ENCODE measurements around the gene TRAF3IP1. TPM values are rescaled to one million over a fixed set of nuclear protein-coding genes. Genes with fewer than 3 reads are reported as not detected.

TRAF3IP1 gene
- total RNA-seq, 1 experiment from 2014 or later, result 8.2 TPM

DNA sequence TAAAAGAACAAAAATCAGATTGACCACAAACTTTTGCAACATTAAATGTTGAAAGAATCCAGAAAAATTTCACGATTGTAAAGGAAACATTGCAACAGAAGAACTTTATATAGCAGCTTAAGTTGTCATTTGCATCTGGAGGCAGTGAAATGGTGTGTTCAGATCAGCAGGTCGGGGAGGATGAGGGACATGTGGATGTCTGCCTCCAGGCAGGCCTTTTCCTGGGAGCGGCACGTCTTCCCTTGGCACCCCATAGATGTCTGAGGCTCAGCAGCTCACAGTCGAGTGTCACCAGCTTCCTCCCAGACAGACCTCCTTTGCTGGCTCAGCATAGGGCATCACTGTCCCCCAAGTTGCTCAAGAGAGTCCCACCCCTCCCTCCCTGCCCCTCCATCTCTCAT, 62.1 kb downstream of the TRAF3IP1 start:
- H3K27me3 ChIP-seq (ENCODE audit: low read length), result no peaks in the 10 kb centered on the region
- H3K9ac ChIP-seq (ENCODE audit: low read length), result no peak overlapping the region
- ChIA-PET CTCF (no interaction called here), POLR2A (ENCODE audit: unreplicated experiment) (no interaction called here)
- H3F3A ChIP-seq (ENCODE audit: low read length, unreplicated experiment), result peaks cover 8% of the 10 kb centered on the region
- no peaks in the 10 kb centered on the region for H3K79me2 ChIP-seq (ENCODE audit: low read length)
- H3K4me2 ChIP-seq (ENCODE audit: low read length), result no peak overlapping the region
- H3K27ac ChIP-seq (ENCODE audit: low read length), result no peak overlapping the region
- H4K20me1 ChIP-seq (ENCODE audit: low read length), result no peaks in the 10 kb centered on the region
- DNase-seq, result no peak
- intact Hi-C loops (cut with micrococcal nuclease), result no loop called here
- H3K36me3 ChIP-seq (ENCODE audit: low read depth, low read length), result no peaks in the 10 kb centered on the region
- H2AFZ ChIP-seq (ENCODE audit: low read length), result no peak overlapping the region
- TF ChIP-seq EZH2 (IDR thresholded peaks at IDR 0.05; ENCODE audit: low read length, unreplicated experiment) (no peak), EZH2phosphoT487 (IDR thresholded peaks at IDR 0.05; ENCODE audit: borderline replicate concordance, low read length) (no peak), CTCF (conservative IDR thresholded peaks at IDR 0.05; ENCODE audit: low read depth, low read length) (no peak)
- no peaks in the 10 kb centered on the region for H3K9me3 ChIP-seq (ENCODE audit: low read length)
- H3K4me1 ChIP-seq (ENCODE audit: insufficient read depth, low read length), result peaks cover 28% of the 10 kb centered on the region
- ATAC-seq, result no peak
- no peak overlapping the region for H3K4me3 ChIP-seq (ENCODE audit: low read length)
- no TSS peak for BruUV-seq (replicated peaks)
- H3K9me2 ChIP-seq (replicated peaks; ENCODE audit: low read length), result no peaks in the 10 kb centered on the region

DNA sequence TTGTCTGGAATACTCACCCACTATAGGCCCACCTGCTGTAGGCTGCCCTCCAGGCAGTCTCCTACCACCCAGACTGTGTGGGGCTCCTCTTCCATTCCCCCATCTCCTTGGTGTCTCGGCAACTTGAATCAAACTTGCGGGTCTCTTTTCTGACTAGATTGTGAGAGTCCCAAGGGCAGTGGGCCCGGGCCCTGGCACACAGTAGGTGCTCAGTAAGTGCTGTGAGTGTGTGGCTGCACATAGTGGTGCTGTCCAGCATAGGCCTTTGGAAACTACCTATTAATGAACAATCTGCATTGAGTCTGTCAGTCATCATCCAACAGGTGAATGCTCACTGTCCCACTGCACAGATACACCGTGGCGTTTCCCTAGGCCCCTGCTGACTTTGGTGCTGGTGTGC, 62.8 kb downstream of the TRAF3IP1 start:
- H3K9me2 ChIP-seq (replicated peaks; ENCODE audit: low read length), result no peaks in the 10 kb centered on the region
- no peaks in the 10 kb centered on the region for H3K79me2 ChIP-seq (ENCODE audit: low read length)
- ATAC-seq (no peak), DNase-seq (no peak)
- no peaks in the 10 kb centered on the region for H4K20me1 ChIP-seq (ENCODE audit: low read length)
- peaks cover 8% of the 10 kb centered on the region for H3F3A ChIP-seq (ENCODE audit: low read length, unreplicated experiment)
- no peak for TF ChIP-seq CTCF (conservative IDR thresholded peaks at IDR 0.05; ENCODE audit: low read depth, low read length)
- TF ChIP-seq EZH2 (IDR thresholded peaks at IDR 0.05; ENCODE audit: low read length, unreplicated experiment), result no peak
- TF ChIP-seq EZH2phosphoT487 (IDR thresholded peaks at IDR 0.05; ENCODE audit: borderline replicate concordance, low read length), result no peak
- H2AFZ ChIP-seq (ENCODE audit: low read length), result no peak overlapping the region
- no peaks in the 10 kb centered on the region for H3K36me3 ChIP-seq (ENCODE audit: low read depth, low read length)
- ChIA-PET CTCF (no interaction called here), POLR2A (ENCODE audit: unreplicated experiment) (no interaction called here)
- H3K4me3 ChIP-seq (ENCODE audit: low read length), result no peak overlapping the region
- no peaks in the 10 kb centered on the region for H3K9me3 ChIP-seq (ENCODE audit: low read length)
- no peak overlapping the region for H3K27ac ChIP-seq (ENCODE audit: low read length)
- peaks cover 28% of the 10 kb centered on the region for H3K4me1 ChIP-seq (ENCODE audit: insufficient read depth, low read length)
- no peak overlapping the region for H3K4me2 ChIP-seq (ENCODE audit: low read length)
- no TSS peak for BruUV-seq (replicated peaks)
- no peak overlapping the region for H3K9ac ChIP-seq (ENCODE audit: low read length)
- intact Hi-C loops (cut with micrococcal nuclease), result no loop called here
- no peaks in the 10 kb centered on the region for H3K27me3 ChIP-seq (ENCODE audit: low read length)

DNA sequence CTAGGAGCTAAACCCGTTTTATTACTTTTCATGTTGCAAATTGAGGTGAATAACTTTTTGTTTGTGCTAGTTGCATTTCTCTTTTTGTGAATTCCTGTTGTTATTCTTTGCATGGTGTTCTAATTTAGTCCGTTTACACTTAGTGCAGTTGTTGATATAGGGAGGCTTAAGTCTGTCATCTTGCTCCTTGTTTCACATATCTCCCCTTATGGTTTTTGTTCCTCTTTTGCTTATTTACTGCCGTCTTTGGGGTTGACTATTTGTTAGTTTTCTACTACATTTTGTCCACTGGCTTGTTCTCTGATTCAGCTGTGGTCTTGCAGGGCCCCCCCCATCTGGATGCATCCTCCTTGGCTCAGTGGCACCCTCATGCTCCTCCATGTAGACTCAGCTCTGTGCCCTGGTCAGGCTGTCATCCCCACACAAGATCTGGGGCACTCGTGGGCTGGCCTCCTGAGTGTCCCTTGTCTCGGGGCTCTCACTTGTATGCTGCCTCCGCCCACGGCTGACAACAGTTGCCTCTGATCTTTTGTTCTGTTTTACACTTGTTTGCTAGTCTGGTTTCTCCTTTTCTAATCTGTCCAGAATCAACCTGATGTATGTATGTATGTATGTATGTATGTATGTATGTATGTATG, 63.5 kb downstream of the TRAF3IP1 start:
- DNase-seq, result no peak
- ChIA-PET POLR2A (ENCODE audit: unreplicated experiment) (interaction anchor here (0.6 kb wide), 1 partner anchor 40 kb away, joined by 4 read pairs; no protein-coding TSS in a partner anchor), CTCF (interaction anchor here (0.7 kb wide), 1 partner anchor 132 kb away, joined by 6 read pairs; no protein-coding TSS in a partner anchor)
- Histone ChIP-seq H3K79me2 (ENCODE audit: low read length) (no peaks in the 10 kb centered on the region), H3K36me3 (ENCODE audit: low read depth, low read length) (no peaks in the 10 kb centered on the region), H3K9me2 (replicated peaks; ENCODE audit: low read length) (no peaks in the 10 kb centered on the region), H3K9me3 (ENCODE audit: low read length) (no peaks in the 10 kb centered on the region), H2AFZ (ENCODE audit: low read length) (no peak overlapping the region), H3K4me2 (ENCODE audit: low read length) (no peak overlapping the region), H3K9ac (ENCODE audit: low read length) (no peak overlapping the region), H3K27me3 (ENCODE audit: low read length) (no peaks in the 10 kb centered on the region), H3F3A (ENCODE audit: low read length, unreplicated experiment) (peaks cover 8% of the 10 kb centered on the region), H3K4me1 (ENCODE audit: insufficient read depth, low read length) (peaks cover 24% of the 10 kb centered on the region), H4K20me1 (ENCODE audit: low read length) (no peaks in the 10 kb centered on the region), H3K4me3 (ENCODE audit: low read length) (no peak overlapping the region), H3K27ac (ENCODE audit: low read length) (no peak overlapping the region)
- ATAC-seq, result no peak
- BruUV-seq (replicated peaks), result no TSS peak
- intact Hi-C loops (cut with micrococcal nuclease), result no loop called here
- TF ChIP-seq EZH2phosphoT487 (IDR thresholded peaks at IDR 0.05; ENCODE audit: borderline replicate concordance, low read length), result no peak
- no peak for TF ChIP-seq CTCF (conservative IDR thresholded peaks at IDR 0.05; ENCODE audit: low read depth, low read length)
- no peak for TF ChIP-seq EZH2 (IDR thresholded peaks at IDR 0.05; ENCODE audit: low read length, unreplicated experiment)
